ENCODE measurements around the gene RNF17.

GRCh38 chr13:24868874-24869273 is 104.9 kb downstream of the RNF17 start:
- TF ChIP-seq POLR2AphosphoS5 (IDR thresholded peaks at IDR 0.05): no peak
- no peak for TF ChIP-seq CTCF (IDR thresholded peaks at IDR 0.05)

All from stomach (tissue), 4 donors.